ENCODE results near the gene ZNF701.

GRCh38 chr19:52567921-52568320, 2.2 kb upstream of the ZNF701 start:
- TF ChIP-seq CTCF (conservative IDR thresholded peaks at IDR 0.05; ENCODE audit: low read length) (no peak), EZH2phosphoT487 (IDR thresholded peaks at IDR 0.05; ENCODE audit: borderline replicate concordance, low read depth, low read length) (no peak)
